Left lung (tissue), 10 donors: ENCODE data around the gene OR3A1. TPM values are rescaled to one million over a fixed set of nuclear protein-coding genes. Genes with fewer than 3 reads are reported as not detected.
"Not testable (repeated sequence)": the region's sequence is repeated elsewhere in the genome, so short reads cannot be mapped to it uniquely, and the experiment has no call there.

Experiments used
- ATAC-seq: fragments of 200-7000 bp; cut with Tn5 transposase; one replicate; pipeline ENCODE4 v1.9.1; 2020; ENCODE audit warnings: moderate library complexity
- DNase-seq, 4 donors: peaks; one replicate each; pipeline ENCODE4 v3.0.0-alpha.2; 2013 to 2020
- H3K27ac ChIP-seq, 2 donors: fragments of 200-600 bp; sonication (generic) in 1 of 2; one replicate each; pipeline versions ENCODE4 v1.5.0 to v1.8.0; 2020 to 2021
- H3K27me3 ChIP-seq, 2 donors: fragments of 200-600 bp; sonication (generic) in 1 of 2; one replicate each; pipeline versions ENCODE4 v1.5.0 to v1.8.0; 2020 to 2021
- H3K36me3 ChIP-seq, 2 donors: fragments of 200-600 bp; sonication (generic) in 1 of 2; one replicate each; pipeline versions ENCODE4 v1.5.0 to v1.8.0; 2020 to 2021
- H3K4me1 ChIP-seq, 2 donors: fragments of 200-600 bp; one replicate each; pipeline ENCODE4 v1.8.0; 2021
- H3K4me3 ChIP-seq, 2 donors: fragments of 200-600 bp; sonication (generic) in 1 of 2; one replicate each; pipeline versions ENCODE4 v1.5.0 to v1.8.0; 2020 to 2021; ENCODE audit warnings: mild to moderate bottlenecking in 1 of 2
- H3K9me3 ChIP-seq, 2 donors: fragments of 200-600 bp; sonication (generic) in 1 of 2; one replicate each; pipeline versions ENCODE4 v1.5.0 to v1.8.0; 2020 to 2021
- CTCF ChIP-seq, 2 donors: fragments of 200-600 bp; sonication (generic) in 1 of 2; IDR thresholded peaks; one replicate each; pipeline versions ENCODE4 v1.5.0 to v1.8.0; 2021; ENCODE audit warnings: antibody characterized with exemption in 2 of 2
- intact Hi-C, 2 donors: fragments of 100-400 bp; cut with DNase I; formaldehyde crosslinking; loops; one replicate each; pipeline versions ENCODE4 v1.11.2 to v1.14.2; 2022
- polyA plus RNA-seq, 6 donors: library from polyadenylated mRNA; unstranded; fragments of 120-200 nt; gene quantifications; one replicate each; pipeline ENCODE4 v1.2.1, GENCODE V29; 2013; ENCODE audit not compliant: insufficient read length in 6 of 6
- total RNA-seq, 2 donors: library from RNA; stranded (reverse); fragmentation: NEBNext Ultra II Directional; extraction: Animal tissue kit (Norgen Biotek cat#: 25700); gene quantifications; one replicate each; pipeline ENCODE4 v1.2.1, GENCODE V29; 2021
- donor health status: DM: no; HTN: yes; CAD: no.
- donor health status: DM: no; HTN: no; CAD: no.

The OR3A1 gene
- total and polyA plus RNA-seq, 8 donors = 0.13 to 0.20 (median 0.17) TPM; not detected in 5

DNA sequence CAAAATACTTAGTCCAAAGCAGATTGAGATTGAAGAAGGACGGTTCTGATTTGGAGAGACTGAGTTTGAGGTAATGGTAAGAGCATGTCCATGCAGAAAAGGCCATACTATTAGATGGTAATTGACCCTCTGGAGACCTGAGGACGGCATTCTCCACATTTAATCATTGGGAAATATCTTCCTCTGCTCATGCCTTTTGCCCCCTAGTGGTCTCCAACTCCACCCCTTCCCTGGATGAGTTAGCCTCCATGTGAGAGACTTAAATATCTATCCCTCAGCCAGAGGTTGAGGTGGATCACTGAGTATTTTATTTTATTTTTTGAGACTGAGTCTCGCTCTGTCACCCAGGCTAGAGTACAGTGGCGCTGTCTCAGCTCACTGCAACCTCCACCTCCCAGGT is 10.4 kb upstream of the OR3A1 start:
- ATAC-seq (no peak), DNase-seq (no peak)
- Histone ChIP-seq H3K4me1 (no peaks in the 10 kb centered on the region), H3K27me3 (no peaks in the 10 kb centered on the region), H3K36me3 (no peaks in the 10 kb centered on the region), H3K9me3 (no peaks in the 10 kb centered on the region), H3K27ac (no peak overlapping the region), H3K4me3 (no peak overlapping the region)
- intact Hi-C loops = no loop called here
- no peak for TF ChIP-seq CTCF (IDR thresholded peaks at IDR 0.05)

DNA sequence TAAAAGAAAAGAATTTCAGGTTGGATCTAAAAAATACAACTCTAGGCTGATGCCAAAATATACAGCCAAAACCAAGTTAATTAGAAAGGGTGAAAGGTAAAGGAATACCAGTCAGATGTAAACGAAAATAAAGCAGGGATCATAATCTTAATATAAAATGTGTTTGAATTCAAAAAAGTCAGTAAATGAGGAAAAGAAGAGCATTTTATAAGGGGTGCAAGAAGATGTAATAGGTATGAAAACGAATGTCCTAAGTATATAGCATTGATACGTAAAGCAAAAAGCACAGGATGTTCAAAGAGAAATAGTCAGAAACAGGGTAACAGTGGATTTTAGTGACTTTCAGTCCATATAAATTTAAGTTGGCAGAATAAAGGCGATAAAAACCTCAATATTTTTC is 2.5 kb downstream of the OR3A1 start:
- DNase-seq (no peak), ATAC-seq (no peak)
- intact Hi-C loops = no loop called here
- no peaks in the 10 kb centered on the region for H3K4me1 ChIP-seq
- TF ChIP-seq CTCF (IDR thresholded peaks at IDR 0.05) = no peak
- no peak overlapping the region for H3K4me3 ChIP-seq
- no peak overlapping the region for H3K27ac ChIP-seq
- no peaks in the 10 kb centered on the region for H3K36me3 ChIP-seq
- no peaks in the 10 kb centered on the region for H3K9me3 ChIP-seq
- peaks cover 0 to 16% of the 10 kb centered on the region in 2 donors for H3K27me3 ChIP-seq

DNA sequence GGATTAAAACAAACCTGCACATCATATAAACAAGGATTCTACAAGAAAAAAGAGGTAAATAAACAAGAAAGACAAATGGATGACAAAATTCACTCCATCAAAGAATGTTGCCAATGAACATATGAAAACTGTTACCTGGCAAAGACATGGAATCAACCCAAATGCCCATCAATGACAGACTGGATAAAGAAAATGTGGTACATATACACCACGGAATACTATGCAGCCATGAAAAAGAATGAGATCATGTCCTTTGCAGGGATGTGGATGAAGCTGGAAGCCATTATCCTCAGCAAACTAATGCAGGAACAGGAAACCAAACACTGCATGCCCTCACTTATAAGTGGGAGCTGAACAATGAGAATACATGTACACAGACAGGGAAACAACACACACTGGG is 4.6 kb downstream of the OR3A1 start:
- ATAC-seq, intact Hi-C loops: not testable (repeated sequence)

GRCh38 chr17:3282901-3283300 is 15.3 kb downstream of the OR3A1 start:
- no peaks in the 10 kb centered on the region for H3K4me1 ChIP-seq
- DNase-seq (no peak), ATAC-seq (no peak)
- no peaks in the 10 kb centered on the region for H3K9me3 ChIP-seq
- TF ChIP-seq CTCF (IDR thresholded peaks at IDR 0.05) = no peak
- intact Hi-C loops = no loop called here
- no peaks in the 10 kb centered on the region for H3K36me3 ChIP-seq
- no peaks in the 10 kb centered on the region for H3K27me3 ChIP-seq
- H3K4me3 ChIP-seq = no peak overlapping the region
- H3K27ac ChIP-seq = no peak overlapping the region

More for the DNA sequence above, 4.6 kb downstream of the OR3A1 start:
- H3K4me3 ChIP-seq, H3K27ac ChIP-seq, H3K36me3 ChIP-seq, H3K9me3 ChIP-seq, H3K4me1 ChIP-seq, DNase-seq: not testable (repeated sequence)
- peaks cover 0 to 16% of the 10 kb centered on the region in 2 donors for H3K27me3 ChIP-seq

DNA sequence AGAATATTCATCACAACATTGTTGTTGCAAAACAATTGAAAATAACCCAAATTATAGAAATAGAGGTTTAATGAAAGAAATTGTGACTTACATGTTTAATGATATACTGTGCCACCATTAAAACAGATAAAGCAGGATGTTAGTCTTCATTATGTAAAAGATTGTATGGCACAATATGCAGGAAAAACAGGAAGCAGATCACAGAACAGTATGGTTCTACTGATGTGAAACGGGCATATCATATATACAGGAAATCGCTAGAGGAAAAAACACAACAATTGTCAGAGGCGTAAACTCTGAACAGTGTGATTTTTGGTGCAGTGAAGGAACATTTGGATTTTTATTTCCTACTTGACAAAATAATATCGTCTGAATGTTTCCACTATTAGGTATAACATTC is 22.0 kb downstream of the OR3A1 start:
- DNase-seq = no peak
- Histone ChIP-seq H3K9me3 (peaks cover 0 to 2% of the 10 kb centered on the region in 2 donors), H3K27ac (no peak overlapping the region), H3K4me1 (no peaks in the 10 kb centered on the region), H3K4me3 (no peak overlapping the region), H3K27me3 (no peaks in the 10 kb centered on the region), H3K36me3 (no peaks in the 10 kb centered on the region)
- no peak for ATAC-seq
- intact Hi-C loops = no loop called here
- TF ChIP-seq CTCF (IDR thresholded peaks at IDR 0.05) = no peak

- ATAC-seq (peak; percentile 23), DNase-seq (no peak)
- Histone ChIP-seq H3K4me1 (no peaks in the 10 kb centered on the region), H3K36me3 (no peaks in the 10 kb centered on the region), H3K4me3 (no peak overlapping the region), H3K27me3 (no peaks in the 10 kb centered on the region), H3K27ac (peak overlapping the region in 1 of 2 donors; percentile 49), H3K9me3 (peaks cover 0 to 3% of the 10 kb centered on the region in 2 donors)
- TF ChIP-seq CTCF (IDR thresholded peaks at IDR 0.05) = no peak
- intact Hi-C loops = no loop called here
Measured at GRCh38 chr17:3271072-3271848, 26.9 kb downstream of the OR3A1 start.
